HG03439 (cell line): ENCODE results near the gene IL1RAPL2.
"Not testable (repeated sequence)": the region's sequence is repeated elsewhere in the genome, so short reads cannot be mapped to it uniquely, and the experiment has no call there.

Experiments used
- ATAC-seq: cut with Tn5 transposase; IDR thresholded peaks from one replicate; pipeline ENCODE4 v1.9.1; 2021; ENCODE audit warnings: mild to moderate bottlenecking, moderate library complexity; ENCODE audit not compliant: unreplicated experiment

IL1RAPL2 gene

DNA sequence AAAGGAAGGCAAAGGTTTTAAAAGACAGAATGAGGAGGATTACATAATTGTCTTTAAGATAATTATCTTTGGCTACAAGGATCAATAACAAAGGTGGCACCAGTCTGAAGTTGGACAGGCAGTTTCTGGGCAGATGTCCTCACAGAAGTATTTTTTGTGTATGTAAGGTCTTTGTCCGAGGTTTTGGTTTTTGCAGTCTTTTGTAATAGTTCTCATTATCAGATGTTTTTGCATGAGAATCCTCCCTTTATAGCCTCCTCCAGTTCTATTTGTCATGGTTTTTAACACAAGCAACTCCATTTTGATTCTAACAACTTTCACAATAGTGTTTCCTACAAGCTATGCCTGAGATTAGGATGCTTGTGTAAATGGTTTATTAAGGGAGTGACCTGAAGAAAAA, 286.2 kb downstream of the IL1RAPL2 start:
- no peak for ATAC-seq

DNA sequence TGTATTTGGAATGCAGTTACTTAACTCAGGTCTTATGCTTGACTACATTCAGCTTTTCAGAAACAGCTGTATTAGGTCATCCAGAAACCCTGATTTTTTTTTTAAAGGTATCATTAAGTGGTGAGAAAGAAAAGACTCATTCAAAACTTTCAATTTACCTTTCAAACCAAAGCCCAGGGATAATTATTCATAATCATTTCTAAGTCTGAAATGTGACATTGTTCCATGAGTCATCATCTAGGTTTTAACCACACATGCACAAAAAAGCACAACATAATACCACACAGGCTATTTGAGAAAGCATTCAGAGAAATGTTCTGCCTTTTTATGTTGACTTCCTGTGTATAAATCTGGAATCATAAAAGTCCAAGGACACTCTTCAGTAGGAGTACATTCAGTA, 288.2 kb downstream of the IL1RAPL2 start:
- no peak for ATAC-seq

DNA sequence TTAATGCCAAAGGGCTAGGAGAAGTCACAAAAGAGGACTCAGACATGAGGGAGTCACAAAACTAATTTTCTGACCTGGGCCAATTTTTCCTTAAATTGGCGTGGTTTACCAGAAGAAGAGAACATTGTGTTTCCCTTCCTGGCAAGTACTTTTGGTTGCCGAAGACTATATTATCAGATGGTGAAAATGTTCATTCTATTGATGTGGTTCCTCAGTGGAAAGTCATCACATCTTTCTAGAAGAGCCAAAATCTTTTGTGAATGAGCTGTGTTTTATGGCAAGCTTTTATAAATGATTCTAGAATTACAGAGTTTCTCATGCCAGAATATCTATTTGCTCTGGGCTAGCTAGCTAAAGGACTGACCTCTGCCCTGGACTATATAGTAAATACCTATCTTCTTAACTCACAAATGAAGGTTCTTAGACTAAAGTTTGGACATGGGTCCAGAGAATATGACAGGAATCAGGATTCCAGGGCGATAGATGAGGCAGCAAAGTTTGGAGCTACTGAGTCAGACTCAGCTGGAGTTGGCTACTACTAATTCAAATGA, 288.9 kb downstream of the IL1RAPL2 start:
- no peak for ATAC-seq

DNA sequence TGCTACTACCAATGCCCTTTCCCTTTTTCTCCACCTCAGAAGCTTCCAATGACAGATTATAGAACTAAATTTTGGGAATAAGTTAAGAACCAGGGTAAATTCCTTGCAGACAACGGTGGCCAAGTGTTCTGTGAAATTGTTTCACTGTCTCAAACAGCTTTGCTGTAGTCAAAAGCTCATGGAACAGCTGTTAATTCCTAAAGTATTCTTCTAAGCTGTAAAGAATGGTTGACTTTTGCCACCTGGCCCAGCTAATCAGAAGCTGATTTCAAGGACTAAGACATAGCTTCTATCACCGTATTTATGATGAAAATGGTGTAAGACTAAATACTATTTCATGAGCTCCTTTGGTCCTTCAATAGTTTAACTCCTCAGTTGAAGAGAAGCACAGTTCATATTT, 297.5 kb downstream of the IL1RAPL2 start:
- ATAC-seq, result no peak

DNA sequence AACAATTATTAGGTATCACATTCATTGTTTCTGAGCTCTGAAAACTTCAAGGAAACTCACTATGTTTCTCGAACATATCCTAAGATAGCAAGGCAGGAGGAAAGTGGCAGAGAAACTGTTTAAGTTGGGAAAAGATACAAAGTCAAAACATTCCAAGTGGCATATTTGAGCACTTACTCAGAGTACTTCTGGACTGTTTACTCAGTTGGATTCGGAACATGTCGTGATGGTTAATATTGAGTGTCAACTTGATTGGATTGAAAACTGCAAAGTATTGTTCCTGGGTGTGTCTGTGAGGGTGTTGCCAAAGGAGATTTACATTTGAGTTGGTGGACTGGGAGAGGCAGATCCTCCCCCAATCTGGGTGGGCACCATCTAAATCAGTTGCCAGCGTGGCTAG, 298.3 kb downstream of the IL1RAPL2 start:
- ATAC-seq, result no peak

DNA sequence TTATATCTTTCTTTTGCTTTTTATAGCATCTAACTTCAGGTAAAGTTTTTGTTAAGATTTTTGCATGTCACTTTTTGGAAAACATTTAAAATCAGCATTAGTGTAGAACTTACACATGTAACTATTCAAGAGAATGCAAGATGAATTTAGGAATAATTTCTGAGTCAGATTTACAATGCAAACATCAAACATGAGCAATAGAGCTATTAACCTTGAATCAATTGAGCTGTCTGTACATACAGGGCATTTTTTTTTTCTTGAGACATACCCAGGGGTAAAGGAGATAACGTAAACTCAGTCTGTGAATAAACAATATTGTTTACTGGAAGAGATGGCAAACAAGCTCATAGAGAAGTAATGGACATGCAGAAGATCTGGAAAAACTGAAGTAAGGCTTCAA, 311.5 kb downstream of the IL1RAPL2 start:
- ATAC-seq, result no peak

GRCh38 chrX:104902070-104902469, 336.1 kb downstream of the IL1RAPL2 start:
- no peak for ATAC-seq

- ATAC-seq, result not testable (repeated sequence)
Measured at GRCh38 chrX:104909694-104910093, 343.7 kb downstream of the IL1RAPL2 start.

DNA sequence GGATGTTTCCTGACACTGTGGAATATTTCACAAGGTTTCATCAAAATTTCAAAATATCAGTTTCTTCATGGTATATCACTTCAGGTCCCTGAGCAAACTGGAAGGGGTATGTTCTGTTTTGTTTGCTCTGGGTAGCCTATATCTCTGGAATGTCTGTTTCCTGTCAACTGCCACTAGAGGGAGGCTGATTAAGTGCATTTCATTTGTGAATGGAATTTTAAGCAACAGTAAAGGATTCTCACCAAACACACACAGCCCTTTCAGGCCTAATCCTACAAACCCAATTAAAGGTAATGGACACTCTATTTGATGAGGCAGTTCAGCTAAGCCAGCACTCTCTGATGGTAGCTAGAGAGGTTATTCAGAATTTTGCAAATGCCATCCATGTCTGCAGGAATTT, 347.3 kb downstream of the IL1RAPL2 start:
- ATAC-seq, result no peak

GRCh38 chrX:104914686-104915085, 348.7 kb downstream of the IL1RAPL2 start:
- not testable (repeated sequence) for ATAC-seq

DNA sequence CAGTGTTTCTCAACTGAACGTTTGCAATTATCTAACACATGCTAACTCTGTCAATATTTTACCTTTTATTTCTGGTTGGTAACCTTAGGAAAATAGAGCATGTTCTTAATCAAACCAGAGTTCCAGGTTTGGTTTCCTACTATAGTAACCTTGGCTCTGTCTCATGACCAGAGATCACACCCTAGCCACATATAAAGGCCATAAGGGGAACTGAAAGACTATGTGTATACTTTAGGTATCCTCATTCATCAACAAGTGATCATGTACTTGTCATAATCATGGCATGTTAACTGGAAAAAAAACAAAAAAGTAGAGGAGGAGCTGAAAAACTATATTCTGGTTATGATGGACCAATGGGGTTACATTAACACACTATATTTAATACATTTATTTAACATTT, 352.1 kb downstream of the IL1RAPL2 start:
- ATAC-seq, result no peak

DNA sequence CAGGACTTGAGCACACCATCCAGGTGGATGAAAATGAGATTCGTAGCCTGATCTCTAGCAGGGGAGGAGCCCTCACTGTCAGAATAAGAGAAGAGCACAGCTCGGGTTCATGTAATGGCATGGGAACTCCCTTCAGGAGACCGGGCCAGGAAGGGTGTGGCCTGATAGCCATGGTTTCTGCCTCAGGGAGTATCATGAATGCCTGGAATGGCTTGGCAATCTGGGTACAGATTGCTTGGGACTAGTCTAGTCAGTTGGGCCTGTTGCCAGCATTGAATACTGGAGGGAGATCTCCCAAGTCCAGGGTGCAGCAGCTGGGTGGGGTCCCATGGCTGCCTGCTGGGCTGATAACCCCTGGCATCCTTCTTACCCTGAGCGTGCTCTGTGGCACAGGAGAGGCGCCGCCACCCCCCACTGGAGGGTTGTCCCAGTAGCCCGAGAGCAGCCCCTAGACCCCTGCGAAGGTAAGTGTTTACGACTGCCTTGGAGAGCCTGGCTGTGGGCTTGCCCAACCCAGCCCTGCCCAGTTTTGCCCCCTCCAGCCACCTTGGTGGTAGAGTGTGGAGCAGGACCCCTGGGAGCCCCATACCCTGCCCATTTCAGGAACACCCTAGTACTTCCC, 355.7 kb downstream of the IL1RAPL2 start:
- ATAC-seq, result no peak

DNA sequence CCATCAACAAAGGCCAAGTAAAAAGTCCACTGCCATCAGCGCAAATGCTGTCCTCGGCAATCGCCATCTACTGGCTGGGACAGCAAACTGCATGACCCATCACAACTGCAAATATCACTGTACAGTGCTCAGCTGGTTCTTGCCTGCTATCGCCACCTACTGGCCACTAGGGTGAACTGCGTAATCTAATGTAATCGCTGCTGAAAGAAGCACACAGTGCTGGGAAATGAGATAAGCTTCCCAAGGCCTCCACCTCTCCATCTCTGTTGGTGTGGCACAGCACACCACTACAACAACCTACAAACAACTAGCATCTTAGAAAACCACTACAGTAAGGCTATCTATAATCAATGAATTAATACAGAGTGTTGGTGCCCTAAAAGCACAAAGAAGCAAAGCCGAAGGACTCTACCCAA, 356.2 kb downstream of the IL1RAPL2 start:
- peak; percentile 99 for ATAC-seq

GRCh38 chrX:104929324-104929723, 363.3 kb downstream of the IL1RAPL2 start:
- no peak for ATAC-seq

GRCh38 chrX:104935581-104935980, 369.6 kb downstream of the IL1RAPL2 start:
- ATAC-seq, result no peak

DNA sequence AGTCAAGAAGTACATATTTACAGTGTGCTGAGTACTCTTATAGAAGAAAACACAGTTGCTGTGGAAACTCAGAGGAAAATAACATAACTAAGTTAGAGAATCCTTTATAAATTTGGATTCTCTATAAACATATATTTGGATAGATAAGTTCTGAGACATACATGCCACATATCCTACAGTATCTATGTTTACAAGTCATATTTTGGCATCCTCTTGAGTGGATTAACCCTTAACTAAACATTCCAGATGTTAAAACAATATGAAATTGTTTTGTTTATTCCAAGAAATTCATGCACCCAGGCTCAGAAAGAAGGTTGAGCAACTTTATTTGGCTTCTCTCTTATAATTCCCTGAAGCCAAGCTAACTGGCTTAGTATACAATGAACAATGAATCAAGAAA, 387.3 kb downstream of the IL1RAPL2 start:
- no peak for ATAC-seq

DNA sequence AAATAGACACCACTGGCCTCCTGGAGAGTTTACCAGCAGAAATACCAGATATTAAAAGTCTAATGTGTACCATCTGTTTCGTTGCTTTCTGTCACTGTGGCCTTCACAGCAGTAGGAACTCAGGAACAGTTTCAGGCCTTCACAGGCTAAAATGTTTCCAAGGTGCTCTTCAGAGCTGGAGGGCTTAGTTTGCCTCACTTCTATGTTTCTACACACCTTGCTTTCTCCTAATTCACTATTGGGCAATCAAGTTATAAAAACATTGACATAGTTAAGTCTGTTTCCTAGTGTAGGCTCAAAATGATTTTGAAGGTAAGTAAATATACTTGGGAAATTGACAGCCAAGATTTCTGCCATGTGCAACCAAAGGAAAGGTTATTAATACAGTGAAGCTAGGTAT, 395.9 kb downstream of the IL1RAPL2 start:
- no peak for ATAC-seq

- no peak for ATAC-seq
Measured at GRCh38 chrX:104968241-104968640, 402.2 kb downstream of the IL1RAPL2 start.

GRCh38 chrX:104972737-104973136, 406.7 kb downstream of the IL1RAPL2 start:
- no peak for ATAC-seq

- no peak for ATAC-seq
Measured at GRCh38 chrX:104987063-104987462, 421.1 kb downstream of the IL1RAPL2 start.

DNA sequence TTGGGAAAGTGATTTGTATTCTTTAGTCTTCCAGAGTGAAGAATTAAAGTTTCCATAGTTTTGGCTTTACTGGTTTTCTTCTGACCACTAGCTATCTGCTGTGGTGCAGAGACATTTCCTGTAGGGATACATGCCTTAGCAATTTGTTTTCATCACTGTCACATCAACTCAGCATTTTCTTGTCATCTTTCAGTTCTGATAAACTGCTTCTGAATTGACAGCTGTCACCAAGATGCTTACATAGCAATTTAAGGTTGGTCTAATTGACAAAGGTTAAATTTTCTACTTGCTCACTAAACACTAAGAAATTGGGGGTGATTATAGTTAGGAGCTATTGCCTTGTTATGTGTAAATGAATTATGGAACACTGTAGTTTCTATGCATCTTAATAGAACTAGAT, 422.0 kb downstream of the IL1RAPL2 start:
- no peak for ATAC-seq

DNA sequence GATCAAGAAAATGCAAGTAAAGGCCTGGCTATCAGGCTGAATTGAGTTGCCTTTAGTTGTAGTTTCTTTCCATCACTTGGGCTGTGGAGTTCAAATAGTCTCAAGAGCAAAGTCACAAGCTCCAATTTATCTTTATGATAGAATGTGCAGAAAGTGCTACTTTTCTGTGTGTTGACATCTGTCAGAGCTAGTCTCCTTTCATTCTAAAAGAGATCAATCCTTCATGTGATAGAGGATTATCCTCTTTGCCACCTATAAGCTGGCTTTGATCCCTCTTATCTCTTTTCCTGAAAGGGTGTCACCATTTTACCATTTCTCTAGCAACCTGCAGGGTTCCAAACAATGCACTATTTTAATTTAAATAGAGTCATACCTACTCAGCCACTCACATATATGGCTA, 429.5 kb downstream of the IL1RAPL2 start:
- no peak for ATAC-seq

GRCh38 chrX:105006103-105006502, 440.1 kb downstream of the IL1RAPL2 start:
- ATAC-seq, result no peak
